ENCODE results near the gene HMCN1. TPM values are rescaled to one million over a fixed set of nuclear protein-coding genes. Genes with fewer than 3 reads are reported as not detected.
"Not testable (repeated sequence)": the region's sequence is repeated elsewhere in the genome, so short reads cannot be mapped to it uniquely, and the experiment has no call there.

HMCN1 gene
- total RNA-seq, 5 donors from 2014 or later (not counting 1 experiment from before 2014, with no cell fraction given), result 0.05 to 0.23 (median 0.16) TPM

DNA sequence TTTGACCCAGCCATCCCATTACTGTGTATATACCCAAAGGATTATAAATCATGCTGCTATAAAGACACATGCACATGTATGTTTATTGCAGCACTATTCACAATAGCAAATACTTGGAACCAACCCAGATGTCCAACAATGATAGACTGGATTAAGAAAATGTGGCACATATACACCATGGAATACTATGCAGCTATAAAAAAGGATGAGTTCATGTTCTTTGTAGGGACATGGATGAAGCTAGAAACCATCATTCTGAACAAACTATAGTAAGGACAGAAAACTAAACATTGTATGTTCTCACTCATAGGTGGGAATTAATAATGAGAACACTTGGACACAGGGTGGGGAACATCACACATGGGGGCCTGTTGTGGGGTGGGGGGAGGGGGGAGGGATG is 477.4 kb downstream of the HMCN1 start:
- POLR2A ChIA-PET; H3K27me3 ChIP-seq (replicated peaks in 1 of 2; ENCODE audit: control insufficient read depth in 2 of 2, extremely low read depth in 1 of 2, insufficient read depth in 2 of 2, low read length in 1 of 2); H3K36me3 ChIP-seq (ENCODE audit: control insufficient read depth in 2 of 2, extremely low read depth in 1 of 2, insufficient read depth in 1 of 2, low read length in 1 of 2); ATAC-seq (replicated peaks in 1 of 4); H3K27ac Mint-ChIP-seq; H3K27ac ChIP-seq (ENCODE audit: low read length); H3K4me3 Mint-ChIP-seq; H3K9me3 ChIP-seq; CTCF ChIA-PET; H3K36me3 Mint-ChIP-seq; H3K4me1 ChIP-seq (ENCODE audit: control insufficient read depth in 1 of 2, extremely low read depth in 1 of 2, insufficient read depth in 2 of 2, low read length in 2 of 2); H3K4me1 Mint-ChIP-seq; H3K9me3 Mint-ChIP-seq; H3K4me3 ChIP-seq (ENCODE audit: control insufficient read depth in 1 of 2, extremely low read depth in 1 of 2, low read length in 1 of 2); DNase-seq: not testable (repeated sequence)
- H3K27me3 Mint-ChIP-seq, result peaks cover 28 to 55% of the 10 kb centered on the region in 2 donors

DNA sequence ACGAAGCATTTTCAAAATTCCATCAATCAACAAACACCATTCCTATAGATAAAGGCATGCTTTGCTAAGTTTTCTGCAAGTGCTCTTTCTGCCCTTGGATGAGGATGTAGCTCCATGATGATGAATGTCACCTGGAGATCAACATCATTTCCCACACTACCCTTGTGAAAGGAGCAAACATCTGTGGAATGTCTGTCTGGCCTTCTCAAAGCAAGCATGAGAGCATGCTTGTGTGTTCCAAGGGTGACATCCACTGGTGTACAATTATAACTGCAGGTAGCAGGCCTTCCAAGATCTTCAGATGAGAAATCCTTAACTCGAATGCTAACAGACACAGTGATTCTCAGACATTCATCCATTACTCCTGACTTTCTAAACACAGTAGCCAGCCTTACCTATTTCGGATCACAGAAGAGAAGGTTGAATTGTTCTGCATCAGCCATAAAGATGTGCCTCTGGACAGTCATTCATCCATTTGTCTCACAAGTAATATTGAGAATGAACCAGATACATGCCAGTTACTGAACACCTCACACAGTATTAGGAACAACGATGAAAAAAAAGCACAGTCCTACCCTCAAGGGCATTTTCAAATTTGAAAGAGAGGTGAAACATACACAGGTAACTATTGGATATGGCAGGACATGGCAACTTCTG is 478.5 kb downstream of the HMCN1 start:
- ChIA-PET POLR2A (no interaction called here), CTCF (interaction anchor here in 1 of 2 donors (0.6 kb wide), 1 partner anchor 45 kb away, joined by 3 read pairs; no protein-coding TSS in a partner anchor)
- Mint-ChIP-seq H3K36me3 (no peaks in the 10 kb centered on the region), H3K4me1 (no peaks in the 10 kb centered on the region), H3K4me3 (no peak overlapping the region), H3K27me3 (peaks cover 21 to 46% of the 10 kb centered on the region in 2 donors), H3K9me3 (no peaks in the 10 kb centered on the region), H3K27ac (no peak overlapping the region)
- DNase-seq (peak in 9 of 35 experiments; percentile 1 to 58 (median 3)), ATAC-seq (replicated peaks in 1 of 4) (peak in 1 of 4 experiments; percentile 42)
- Histone ChIP-seq H3K36me3 (ENCODE audit: control insufficient read depth in 2 of 2, extremely low read depth in 1 of 2, insufficient read depth in 1 of 2, low read length in 1 of 2) (no peaks in the 10 kb centered on the region), H3K4me3 (ENCODE audit: control insufficient read depth in 1 of 2, extremely low read depth in 1 of 2, low read length in 1 of 2) (no peak overlapping the region), H3K27me3 (replicated peaks in 1 of 2; ENCODE audit: control insufficient read depth in 2 of 2, extremely low read depth in 1 of 2, insufficient read depth in 2 of 2, low read length in 1 of 2) (peaks cover 0 to 5% of the 10 kb centered on the region in 2 experiments), H3K9me3 (no peaks in the 10 kb centered on the region), H3K27ac (ENCODE audit: low read length) (no peak overlapping the region), H3K4me1 (ENCODE audit: control insufficient read depth in 1 of 2, extremely low read depth in 1 of 2, insufficient read depth in 2 of 2, low read length in 2 of 2) (no peaks in the 10 kb centered on the region)
- WGBS (ENCODE audit: insufficient coverage), result 0% methylated on average over 1 of the region's 4 CpGs

DNA sequence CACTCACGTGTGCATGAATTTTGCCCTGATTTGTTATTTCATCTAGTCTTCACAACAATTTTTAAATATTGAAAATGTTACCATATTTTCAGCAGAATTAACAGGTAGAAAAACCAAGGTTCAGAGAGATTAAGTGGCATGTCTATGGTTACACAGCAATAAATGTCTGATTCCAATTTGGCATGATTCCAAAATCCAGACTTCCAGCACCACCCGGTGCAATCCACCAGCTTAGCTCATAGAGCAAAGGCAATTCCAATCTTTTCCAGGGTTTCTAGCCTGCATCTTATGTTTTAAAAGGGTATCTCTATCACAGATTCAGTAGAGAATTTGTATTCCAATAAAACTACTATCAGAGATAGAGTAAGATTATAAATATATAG is 479.0 kb downstream of the HMCN1 start:
- H3K27ac ChIP-seq (ENCODE audit: low read length), result no peak overlapping the region
- DNase-seq, result no peak
- Mint-ChIP-seq H3K4me3 (no peak overlapping the region), H3K27me3 (peaks cover 21 to 42% of the 10 kb centered on the region in 2 donors), H3K9me3 (no peaks in the 10 kb centered on the region), H3K27ac (no peak overlapping the region), H3K4me1 (no peaks in the 10 kb centered on the region), H3K36me3 (no peaks in the 10 kb centered on the region)
- ChIA-PET CTCF (no interaction called here), POLR2A (no interaction called here)
- H3K9me3 ChIP-seq, result no peaks in the 10 kb centered on the region
- H3K36me3 ChIP-seq (ENCODE audit: control insufficient read depth in 2 of 2, extremely low read depth in 1 of 2, insufficient read depth in 1 of 2, low read length in 1 of 2), result no peaks in the 10 kb centered on the region
- no peak overlapping the region for H3K4me3 ChIP-seq (ENCODE audit: control insufficient read depth in 1 of 2, extremely low read depth in 1 of 2, low read length in 1 of 2)
- no peaks in the 10 kb centered on the region for H3K4me1 ChIP-seq (ENCODE audit: control insufficient read depth in 1 of 2, extremely low read depth in 1 of 2, insufficient read depth in 2 of 2, low read length in 2 of 2)
- WGBS (ENCODE audit: insufficient coverage), result no CpG with 5 or more reads among the region's 2 CpGs
- ATAC-seq (replicated peaks in 1 of 4), result no peak
- H3K27me3 ChIP-seq (replicated peaks in 1 of 2; ENCODE audit: control insufficient read depth in 2 of 2, extremely low read depth in 1 of 2, insufficient read depth in 2 of 2, low read length in 1 of 2), result peaks cover 0 to 5% of the 10 kb centered on the region in 2 experiments

DNA sequence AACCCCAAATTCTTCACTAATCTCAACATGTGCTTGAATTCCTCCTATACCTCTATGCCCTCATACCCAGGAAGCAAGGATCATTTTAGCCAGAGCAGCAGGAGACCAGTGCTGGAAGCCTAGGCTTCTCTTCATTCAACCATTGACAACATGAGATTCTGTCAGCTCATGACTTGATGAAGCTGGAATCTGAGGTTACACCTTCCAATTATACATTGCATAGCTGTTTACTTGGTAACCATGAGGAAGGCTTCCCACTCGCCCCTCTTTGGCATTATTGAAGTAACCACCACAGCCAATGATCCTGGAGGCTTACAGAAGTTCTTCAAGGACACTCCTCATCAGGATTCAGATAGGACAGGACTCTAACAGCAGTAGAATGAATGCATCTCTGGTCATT is 480.6 kb downstream of the HMCN1 start:
- ATAC-seq (replicated peaks in 1 of 4) (no peak), DNase-seq (no peak)
- Histone ChIP-seq H3K4me3 (ENCODE audit: control insufficient read depth in 1 of 2, extremely low read depth in 1 of 2, low read length in 1 of 2) (no peak overlapping the region), H3K36me3 (ENCODE audit: control insufficient read depth in 2 of 2, extremely low read depth in 1 of 2, insufficient read depth in 1 of 2, low read length in 1 of 2) (no peaks in the 10 kb centered on the region), H3K27ac (ENCODE audit: low read length) (no peak overlapping the region), H3K27me3 (replicated peaks in 1 of 2; ENCODE audit: control insufficient read depth in 2 of 2, extremely low read depth in 1 of 2, insufficient read depth in 2 of 2, low read length in 1 of 2) (peaks cover 0 to 3% of the 10 kb centered on the region in 2 experiments), H3K4me1 (ENCODE audit: control insufficient read depth in 1 of 2, extremely low read depth in 1 of 2, insufficient read depth in 2 of 2, low read length in 2 of 2) (no peaks in the 10 kb centered on the region), H3K9me3 (no peaks in the 10 kb centered on the region)
- no CpG with 5 or more reads among the region's 1 CpG for WGBS (ENCODE audit: insufficient coverage)
- no peak overlapping the region for H3K4me3 Mint-ChIP-seq
- no peaks in the 10 kb centered on the region for H3K9me3 Mint-ChIP-seq
- ChIA-PET POLR2A (no interaction called here), CTCF (no interaction called here)
- H3K4me1 Mint-ChIP-seq, result no peaks in the 10 kb centered on the region
- no peaks in the 10 kb centered on the region for H3K36me3 Mint-ChIP-seq
- peaks cover 10 to 35% of the 10 kb centered on the region in 2 donors for H3K27me3 Mint-ChIP-seq
- no peak overlapping the region for H3K27ac Mint-ChIP-seq

DNA sequence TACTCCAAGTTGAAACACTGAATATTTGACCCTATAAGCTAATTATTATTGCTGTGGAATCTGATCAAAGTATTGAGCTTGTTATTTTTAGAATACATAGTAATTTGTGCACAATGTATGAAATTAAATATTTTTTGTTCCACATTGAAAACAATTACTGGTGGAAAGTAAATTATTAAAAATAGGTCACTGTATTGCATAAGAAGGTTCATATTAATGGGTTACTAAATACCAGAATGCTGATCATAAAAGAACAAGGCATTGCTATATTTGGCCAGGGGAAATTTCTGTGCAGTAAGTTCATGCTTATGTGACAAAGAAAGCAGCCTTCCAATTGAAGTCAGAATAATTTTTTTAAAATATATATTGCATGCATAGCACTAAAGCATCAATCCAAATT is 481.4 kb downstream of the HMCN1 start:
- POLR2A ChIA-PET, result no interaction called here
- H3K27me3 ChIP-seq (replicated peaks in 1 of 2; ENCODE audit: control insufficient read depth in 2 of 2, extremely low read depth in 1 of 2, insufficient read depth in 2 of 2, low read length in 1 of 2), result no peaks in the 10 kb centered on the region
- peaks cover 8 to 35% of the 10 kb centered on the region in 2 donors for H3K27me3 Mint-ChIP-seq
- no peaks in the 10 kb centered on the region for H3K36me3 ChIP-seq (ENCODE audit: control insufficient read depth in 2 of 2, extremely low read depth in 1 of 2, insufficient read depth in 1 of 2, low read length in 1 of 2)
- no peak overlapping the region for H3K27ac ChIP-seq (ENCODE audit: low read length)
- H3K9me3 Mint-ChIP-seq, result no peaks in the 10 kb centered on the region
- H3K4me1 ChIP-seq (ENCODE audit: control insufficient read depth in 1 of 2, extremely low read depth in 1 of 2, insufficient read depth in 2 of 2, low read length in 2 of 2), result no peaks in the 10 kb centered on the region
- CTCF ChIA-PET, result interaction anchor here in 1 of 2 donors (1.0 kb wide), 1 partner anchor 8 kb away, joined by 3 read pairs; no protein-coding TSS in a partner anchor
- no peaks in the 10 kb centered on the region for H3K36me3 Mint-ChIP-seq
- no peak overlapping the region for H3K27ac Mint-ChIP-seq
- no peak overlapping the region for H3K4me3 Mint-ChIP-seq
- no peaks in the 10 kb centered on the region for H3K9me3 ChIP-seq
- H3K4me3 ChIP-seq (ENCODE audit: control insufficient read depth in 1 of 2, extremely low read depth in 1 of 2, low read length in 1 of 2), result no peak overlapping the region
- ATAC-seq (replicated peaks in 1 of 4) (no peak), DNase-seq (no peak)
- no peaks in the 10 kb centered on the region for H3K4me1 Mint-ChIP-seq

DNA sequence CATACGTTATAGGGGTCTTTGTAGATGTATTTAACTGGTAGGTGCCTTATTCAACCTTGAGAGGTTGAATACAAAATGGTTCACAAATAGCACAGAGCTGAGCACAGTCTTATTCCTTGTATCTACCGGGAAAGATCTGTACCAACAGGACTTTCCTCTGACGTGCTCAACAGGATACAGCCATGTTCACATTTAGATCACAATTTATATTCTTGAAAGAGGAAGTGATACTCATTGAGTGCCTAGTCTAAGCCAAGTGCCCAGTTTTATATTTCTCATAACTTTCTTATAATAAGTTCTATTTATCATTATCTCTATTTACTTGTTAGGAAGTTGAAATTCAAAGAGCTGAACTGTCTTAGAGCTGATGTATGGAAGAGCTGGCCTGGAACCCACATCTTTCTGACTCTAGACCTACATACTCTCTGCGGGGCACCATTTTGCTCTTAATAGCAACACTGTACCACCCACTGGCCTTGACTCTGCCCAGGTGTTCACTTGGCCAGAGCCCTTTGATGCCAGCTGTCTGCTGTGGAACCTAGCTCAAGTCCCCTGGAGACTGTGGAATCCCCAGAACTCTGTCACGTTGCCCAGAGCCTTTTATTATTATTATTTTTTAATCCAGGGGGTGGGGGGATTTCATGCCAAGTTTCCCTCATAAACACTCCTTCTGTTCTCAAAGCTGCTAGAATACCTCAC is 484.6 kb downstream of the HMCN1 start:
- Histone ChIP-seq H3K36me3 (ENCODE audit: control insufficient read depth in 2 of 2, extremely low read depth in 1 of 2, insufficient read depth in 1 of 2, low read length in 1 of 2) (no peaks in the 10 kb centered on the region), H3K9me3 (no peaks in the 10 kb centered on the region), H3K4me1 (ENCODE audit: control insufficient read depth in 1 of 2, extremely low read depth in 1 of 2, insufficient read depth in 2 of 2, low read length in 2 of 2) (no peaks in the 10 kb centered on the region), H3K4me3 (ENCODE audit: control insufficient read depth in 1 of 2, extremely low read depth in 1 of 2, low read length in 1 of 2) (no peak overlapping the region), H3K27me3 (replicated peaks in 1 of 2; ENCODE audit: control insufficient read depth in 2 of 2, extremely low read depth in 1 of 2, insufficient read depth in 2 of 2, low read length in 1 of 2) (peaks cover 0 to 9% of the 10 kb centered on the region in 2 experiments), H3K27ac (ENCODE audit: low read length) (no peak overlapping the region)
- no peaks in the 10 kb centered on the region for H3K9me3 Mint-ChIP-seq
- 100% methylated on average over 1 of the region's 5 CpGs for WGBS (ENCODE audit: insufficient coverage)
- no peak overlapping the region for H3K27ac Mint-ChIP-seq
- ATAC-seq (replicated peaks in 1 of 4), result no peak
- CTCF ChIA-PET, result interaction anchor here in 1 of 2 donors (0.6 kb wide), 1 partner anchor 913 kb away, joined by 4 read pairs; no protein-coding TSS in a partner anchor
- H3K27me3 Mint-ChIP-seq, result peaks cover 10 to 29% of the 10 kb centered on the region in 2 donors
- DNase-seq, result no peak
- no peaks in the 10 kb centered on the region for H3K4me1 Mint-ChIP-seq
- no peak overlapping the region for H3K4me3 Mint-ChIP-seq
- POLR2A ChIA-PET, result no interaction called here
- H3K36me3 Mint-ChIP-seq, result no peaks in the 10 kb centered on the region

Data from T-cell (primary cell).